Left lobe of liver (tissue), 2 donors: ENCODE data around the gene MPHOSPH8. TPM values are rescaled to one million over a fixed set of nuclear protein-coding genes. Genes with fewer than 3 reads are reported as not detected.

ENCODE experiments used
- ATAC-seq: fragments of 200-7000 bp; cut with Tn5 transposase; one replicate; pipeline ENCODE4 v1.9.1; 2020; ENCODE audit warnings: mild to moderate bottlenecking, moderate library complexity
- DNase-seq: peaks from one replicate; pipeline ENCODE4 v3.0.0-alpha.2; 2020; ENCODE audit warnings: low spot score
- total RNA-seq: library from RNA; stranded (reverse); gene quantifications from one replicate; pipeline ENCODE4 v1.2.1, GENCODE V29; 2021
- donor health status: DM: no; HTN: no; CAD: no; lungs with moderate emphysema.
- donor health status: DM: no; HTN: yes; CAD: no.

MPHOSPH8 gene, protein sequence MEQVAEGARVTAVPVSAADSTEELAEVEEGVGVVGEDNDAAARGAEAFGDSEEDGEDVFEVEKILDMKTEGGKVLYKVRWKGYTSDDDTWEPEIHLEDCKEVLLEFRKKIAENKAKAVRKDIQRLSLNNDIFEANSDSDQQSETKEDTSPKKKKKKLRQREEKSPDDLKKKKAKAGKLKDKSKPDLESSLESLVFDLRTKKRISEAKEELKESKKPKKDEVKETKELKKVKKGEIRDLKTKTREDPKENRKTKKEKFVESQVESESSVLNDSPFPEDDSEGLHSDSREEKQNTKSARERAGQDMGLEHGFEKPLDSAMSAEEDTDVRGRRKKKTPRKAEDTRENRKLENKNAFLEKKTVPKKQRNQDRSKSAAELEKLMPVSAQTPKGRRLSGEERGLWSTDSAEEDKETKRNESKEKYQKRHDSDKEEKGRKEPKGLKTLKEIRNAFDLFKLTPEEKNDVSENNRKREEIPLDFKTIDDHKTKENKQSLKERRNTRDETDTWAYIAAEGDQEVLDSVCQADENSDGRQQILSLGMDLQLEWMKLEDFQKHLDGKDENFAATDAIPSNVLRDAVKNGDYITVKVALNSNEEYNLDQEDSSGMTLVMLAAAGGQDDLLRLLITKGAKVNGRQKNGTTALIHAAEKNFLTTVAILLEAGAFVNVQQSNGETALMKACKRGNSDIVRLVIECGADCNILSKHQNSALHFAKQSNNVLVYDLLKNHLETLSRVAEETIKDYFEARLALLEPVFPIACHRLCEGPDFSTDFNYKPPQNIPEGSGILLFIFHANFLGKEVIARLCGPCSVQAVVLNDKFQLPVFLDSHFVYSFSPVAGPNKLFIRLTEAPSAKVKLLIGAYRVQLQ
- 9.9 TPM for total RNA-seq

GRCh38 chr13:19633479-19634255 lies at the start of gene MPHOSPH8:
Gene MPHOSPH8, plus strand, starts transcription at chr13:19633659. Its CDS starts 90 bp downstream, at chr13:19633749.
- peak; percentile 97 for ATAC-seq

GRCh38 chr13:19586904-19587634 lies 46.4 kb upstream of the MPHOSPH8 start:
- peak; percentile 71 for ATAC-seq
- no peak for DNase-seq

More at GRCh38 chr13:19633479-19634255, at the start of gene MPHOSPH8:
- peak; percentile 96 for DNase-seq

GRCh38 chr13:19587635-19588300 lies 45.7 kb upstream of the MPHOSPH8 start:
- DNase-seq (no peak), ATAC-seq (peak; percentile 92)

DNA sequence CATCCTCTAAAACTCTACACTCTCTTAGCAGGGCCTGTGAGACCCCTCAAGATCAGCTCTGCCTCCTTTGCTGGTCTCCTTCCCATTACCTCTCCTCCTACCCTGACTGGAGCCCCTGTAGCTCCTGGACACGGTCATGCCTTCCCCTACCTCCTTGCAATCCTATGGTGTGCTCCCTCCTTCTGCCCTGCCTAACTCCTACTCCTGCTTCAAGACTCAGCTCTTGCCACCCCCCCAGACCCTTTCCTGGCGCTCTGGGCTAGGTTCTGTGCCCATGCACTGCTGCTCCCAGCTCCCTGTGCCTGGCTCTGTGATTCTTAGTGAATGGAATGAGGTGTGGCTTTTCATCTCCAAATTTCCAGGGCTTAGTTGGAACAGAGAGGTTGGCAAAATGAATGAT lies 44.1 kb upstream of the MPHOSPH8 start:
- DNase-seq: no peak

DNA sequence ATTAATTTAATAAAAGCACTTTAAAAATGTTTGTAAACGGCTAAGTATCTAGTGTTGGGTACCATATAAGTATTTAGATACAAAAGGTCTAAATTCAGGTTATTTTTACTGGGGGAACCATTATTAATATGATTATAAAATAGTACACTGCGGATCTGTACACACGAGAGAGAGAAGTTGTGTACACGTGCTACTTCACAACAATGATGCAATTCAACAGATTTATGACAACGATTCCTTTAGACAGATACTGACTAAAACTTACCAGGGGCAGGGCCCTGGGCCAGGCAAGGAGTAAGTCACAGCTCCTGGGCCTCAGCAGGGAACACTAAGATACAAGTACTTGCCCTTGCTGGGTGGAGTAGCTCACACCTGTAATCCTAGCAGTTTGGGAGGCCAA lies 43.0 kb upstream of the MPHOSPH8 start:
- ATAC-seq (no peak), DNase-seq (no peak)

More for the DNA sequence above, 44.1 kb upstream of the MPHOSPH8 start:
- ATAC-seq: no peak

GRCh38 chr13:19591864-19592263 lies 41.6 kb upstream of the MPHOSPH8 start:
- ATAC-seq (no peak), DNase-seq (no peak)

DNA sequence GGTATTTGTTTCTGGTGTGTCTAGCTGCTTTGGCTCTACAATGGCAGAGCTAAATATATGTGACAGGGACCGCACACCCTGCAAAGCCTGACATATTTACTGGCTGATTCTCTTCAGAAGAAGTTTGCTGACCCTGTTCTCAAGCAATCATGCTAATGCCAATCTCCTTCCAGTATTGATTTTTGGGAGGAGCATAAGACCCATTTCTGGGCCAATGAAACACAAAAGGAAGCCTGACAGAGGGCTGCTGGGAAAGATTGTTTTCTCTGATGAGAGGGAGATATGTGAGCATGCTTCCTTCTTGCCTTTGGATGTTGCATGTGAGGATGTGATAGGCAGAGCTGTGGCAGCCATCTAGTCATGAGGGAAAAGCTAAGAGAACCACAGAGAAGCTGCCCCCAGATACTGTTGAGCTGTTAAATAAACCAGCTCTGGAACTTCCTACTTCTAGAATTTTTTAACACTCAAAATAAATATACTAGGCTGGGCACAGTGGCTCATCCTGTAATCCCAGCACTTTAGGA lies 40.7 kb upstream of the MPHOSPH8 start:
- ATAC-seq: no peak
- DNase-seq: no peak

DNA sequence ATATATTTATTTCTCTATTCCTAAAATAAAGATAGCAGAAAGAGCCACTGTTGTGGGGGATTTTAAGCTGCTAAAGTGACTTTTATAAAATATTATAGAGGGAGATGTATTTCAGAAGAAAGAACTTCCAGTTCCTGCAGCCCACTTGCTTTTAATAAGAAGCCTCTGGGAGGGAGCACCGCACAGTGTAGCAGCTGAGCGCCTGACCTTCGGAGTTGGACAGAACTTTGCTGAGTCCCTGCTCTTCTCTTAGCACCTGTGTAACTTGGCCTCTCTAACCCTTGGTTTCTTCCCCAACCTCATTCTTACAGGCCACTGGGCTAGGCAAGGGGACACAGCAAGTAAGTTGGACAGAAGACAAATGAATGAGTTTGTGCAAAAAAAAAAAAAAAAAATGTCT lies 37.4 kb upstream of the MPHOSPH8 start:
- DNase-seq: no peak
- ATAC-seq: no peak

DNA sequence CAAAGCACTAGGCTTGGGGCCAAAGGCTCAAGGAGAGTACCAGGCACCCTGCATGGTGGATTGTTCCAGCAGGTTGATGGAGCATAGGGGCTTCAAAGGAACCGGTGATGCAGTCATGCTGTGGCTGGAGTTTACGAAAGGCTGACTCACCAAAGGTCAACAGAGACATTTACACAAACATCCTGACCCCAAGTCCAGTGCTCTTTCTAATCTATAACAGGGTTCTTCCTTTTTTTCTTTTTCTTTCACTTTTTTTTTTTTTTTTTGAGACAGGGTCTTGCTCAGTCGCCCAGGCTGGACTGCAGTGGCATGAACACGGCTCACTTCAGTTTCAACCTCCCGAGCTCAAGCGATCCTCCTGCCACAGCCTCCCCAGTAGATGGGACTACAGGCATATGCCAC lies 36.5 kb upstream of the MPHOSPH8 start:
- ATAC-seq: no peak
- no peak for DNase-seq

DNA sequence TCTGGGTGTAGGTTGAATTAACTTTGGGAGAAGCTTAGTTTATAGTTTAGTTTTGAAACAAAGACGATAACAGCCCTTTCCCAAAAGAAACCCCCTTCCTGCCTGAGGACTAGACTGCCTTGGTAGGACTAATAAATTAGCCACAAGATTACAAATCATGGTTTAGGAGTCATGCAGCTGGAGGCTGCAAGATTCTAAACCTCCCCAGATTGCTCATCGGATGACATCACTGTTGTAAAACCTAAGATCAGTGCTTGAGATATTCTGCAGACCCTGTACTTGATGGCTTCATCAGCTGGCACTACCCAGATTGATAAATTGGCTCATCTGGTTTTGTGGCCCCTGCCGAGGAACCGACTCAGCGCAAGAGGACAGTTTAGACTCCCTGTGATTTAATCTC lies 35.9 kb upstream of the MPHOSPH8 start:
- DNase-seq (no peak), ATAC-seq (no peak)

DNA sequence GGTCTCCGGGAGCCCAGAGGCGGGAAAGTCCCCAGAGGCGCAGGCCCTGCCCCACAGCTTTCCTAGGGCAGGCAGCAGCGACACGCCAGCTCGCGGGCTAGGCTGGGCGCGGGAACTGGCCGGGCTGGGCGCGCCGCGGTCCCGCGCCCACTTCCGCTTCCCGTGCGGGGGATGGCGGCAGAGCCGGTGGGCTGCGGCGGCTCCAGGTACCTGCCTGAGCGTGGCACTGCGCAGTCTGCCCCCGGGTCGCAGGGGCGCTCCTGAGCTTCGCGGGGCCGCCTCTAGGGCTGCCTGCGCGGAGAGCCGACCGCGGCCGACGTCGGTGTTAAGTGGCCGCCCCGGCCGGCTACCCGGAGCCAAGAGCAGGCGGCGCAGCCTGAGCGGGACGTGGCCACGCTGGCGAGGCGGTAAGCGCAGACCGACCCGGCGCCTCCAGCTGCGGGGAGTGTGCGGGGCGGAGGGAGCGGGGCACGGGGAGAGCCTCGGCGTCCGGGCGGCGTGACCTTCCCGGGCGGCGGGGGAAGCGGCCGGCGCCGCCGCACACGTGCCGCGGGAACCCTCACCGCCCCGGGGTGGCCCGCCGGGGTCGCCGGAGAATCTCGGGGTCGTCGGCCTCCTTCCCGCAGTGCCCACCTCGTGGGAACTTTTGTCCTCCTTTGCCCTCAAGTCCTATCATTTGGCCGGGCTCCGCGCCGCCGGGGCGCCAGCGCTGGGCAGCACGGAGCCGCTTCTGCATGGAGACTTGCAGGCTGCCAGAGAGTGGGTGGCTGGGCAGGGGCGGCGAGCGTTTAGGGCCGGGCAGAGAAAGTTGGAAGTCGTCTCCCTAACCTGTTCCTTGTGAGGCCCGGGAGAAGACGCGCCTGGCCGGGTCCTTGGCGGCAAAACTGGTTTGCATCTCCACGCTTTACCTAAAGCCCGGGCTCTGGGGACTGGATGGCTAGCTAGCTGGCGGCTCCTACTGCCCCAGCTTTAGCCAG lies 31.4 kb upstream of the MPHOSPH8 start:
- DNase-seq: no peak
- ATAC-seq: peak; percentile 82

DNA sequence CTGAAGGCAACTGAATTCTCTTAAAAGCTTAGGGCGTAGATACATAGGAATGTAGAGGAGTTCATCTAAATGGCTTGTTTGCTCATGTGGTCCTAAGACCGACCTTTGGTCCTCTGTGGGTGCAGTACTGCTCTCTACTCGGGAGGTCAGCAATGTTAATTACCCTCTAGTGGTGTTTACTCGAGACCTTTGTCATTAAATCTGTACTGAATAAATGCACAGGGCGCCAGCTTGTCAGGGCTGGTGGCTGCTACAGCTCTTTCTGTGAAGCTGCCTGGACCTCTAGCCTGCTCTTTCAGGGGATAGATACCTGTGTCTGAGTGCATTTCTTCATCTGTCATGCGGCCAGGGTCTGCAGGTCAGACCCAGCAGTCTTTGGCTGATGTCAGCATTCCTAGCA lies 29.2 kb upstream of the MPHOSPH8 start:
- DNase-seq (no peak), ATAC-seq (no peak)

DNA sequence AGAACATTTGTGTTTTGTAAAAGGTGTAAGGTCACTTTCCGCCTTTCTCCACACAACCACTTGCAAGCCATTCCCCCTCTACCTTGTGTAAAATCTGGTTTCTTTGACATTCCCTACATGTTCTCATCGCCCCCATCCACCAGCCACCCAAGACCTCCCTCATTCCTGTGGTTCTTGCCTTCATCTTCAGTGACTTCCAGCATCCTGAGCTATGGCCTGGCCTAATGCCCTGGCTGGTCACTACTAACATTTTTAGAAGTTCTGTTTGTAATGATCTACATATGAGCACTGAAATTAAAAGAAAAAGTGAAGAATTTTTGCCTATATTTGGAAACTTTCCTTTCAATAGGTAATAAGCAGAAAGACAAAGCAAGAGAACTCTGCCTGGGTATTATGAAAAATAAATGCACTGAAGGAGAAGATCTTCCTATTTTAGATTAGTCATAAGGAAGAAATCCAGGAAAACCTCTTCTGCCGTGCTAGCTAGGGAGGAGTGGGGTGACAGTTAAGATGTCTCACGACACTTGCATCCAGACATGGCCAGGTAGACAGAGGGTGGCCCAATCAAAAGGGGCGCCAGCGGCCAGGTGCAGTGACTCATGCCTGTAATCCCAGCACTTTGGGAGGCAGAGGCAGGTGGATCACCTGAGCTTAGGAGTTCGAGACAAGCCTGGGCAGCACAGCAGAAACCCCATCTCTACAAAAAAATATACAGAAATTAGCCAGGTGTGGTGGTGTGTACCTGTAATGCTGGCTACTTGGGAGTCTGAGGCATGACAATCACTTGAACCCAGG lies 28.1 kb upstream of the MPHOSPH8 start:
- DNase-seq (no peak), ATAC-seq (no peak)

DNA sequence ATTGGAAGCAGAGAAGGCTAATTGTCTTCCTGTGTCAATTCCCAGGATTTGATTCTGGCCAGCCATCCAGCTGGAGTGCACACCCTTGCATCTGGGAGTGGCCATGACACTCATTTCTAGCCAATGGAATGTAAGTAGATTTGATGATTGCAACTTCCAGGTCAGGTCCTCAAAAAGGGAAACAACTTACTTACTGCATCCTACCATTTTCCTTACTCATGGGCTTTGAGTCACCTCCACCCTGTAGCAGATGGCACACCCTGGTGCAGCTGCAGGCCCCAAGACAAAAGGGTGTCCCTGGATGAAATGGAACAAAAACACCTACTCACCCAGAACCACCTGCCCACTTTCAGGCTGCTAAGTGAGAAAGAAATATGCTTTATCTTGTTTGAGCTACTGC lies 27.3 kb upstream of the MPHOSPH8 start:
- no peak for DNase-seq
- no peak for ATAC-seq

- ATAC-seq (no peak), DNase-seq (no peak)
Measured at GRCh38 chr13:19606737-19607136, 26.7 kb upstream of the MPHOSPH8 start.

GRCh38 chr13:19607523-19608078 lies 25.9 kb upstream of the MPHOSPH8 start:
- DNase-seq: no peak
- ATAC-seq: no peak

DNA sequence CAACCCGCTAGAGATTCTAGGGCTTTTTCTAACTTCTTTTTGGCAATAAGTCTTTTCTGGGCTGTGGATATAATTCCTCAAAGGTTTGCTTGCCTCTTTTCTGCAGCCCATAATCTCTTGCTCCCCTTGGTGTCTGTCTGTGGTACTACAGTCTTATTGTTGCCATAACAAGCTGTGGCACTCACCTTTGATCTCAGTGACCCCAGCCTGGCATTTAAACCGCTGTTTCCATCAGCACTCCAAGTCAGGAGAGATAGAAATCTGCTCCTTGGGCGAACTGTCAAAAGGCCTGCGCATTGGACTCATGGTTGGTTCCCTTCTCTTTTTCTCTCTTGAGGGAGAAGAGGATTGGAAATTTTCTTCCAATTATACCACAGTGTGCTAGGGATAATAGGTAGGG lies 14.5 kb upstream of the MPHOSPH8 start:
- DNase-seq (peak; percentile 67), ATAC-seq (peak; percentile 100)
